ENCODE results near the gene LHPP.

DNA sequence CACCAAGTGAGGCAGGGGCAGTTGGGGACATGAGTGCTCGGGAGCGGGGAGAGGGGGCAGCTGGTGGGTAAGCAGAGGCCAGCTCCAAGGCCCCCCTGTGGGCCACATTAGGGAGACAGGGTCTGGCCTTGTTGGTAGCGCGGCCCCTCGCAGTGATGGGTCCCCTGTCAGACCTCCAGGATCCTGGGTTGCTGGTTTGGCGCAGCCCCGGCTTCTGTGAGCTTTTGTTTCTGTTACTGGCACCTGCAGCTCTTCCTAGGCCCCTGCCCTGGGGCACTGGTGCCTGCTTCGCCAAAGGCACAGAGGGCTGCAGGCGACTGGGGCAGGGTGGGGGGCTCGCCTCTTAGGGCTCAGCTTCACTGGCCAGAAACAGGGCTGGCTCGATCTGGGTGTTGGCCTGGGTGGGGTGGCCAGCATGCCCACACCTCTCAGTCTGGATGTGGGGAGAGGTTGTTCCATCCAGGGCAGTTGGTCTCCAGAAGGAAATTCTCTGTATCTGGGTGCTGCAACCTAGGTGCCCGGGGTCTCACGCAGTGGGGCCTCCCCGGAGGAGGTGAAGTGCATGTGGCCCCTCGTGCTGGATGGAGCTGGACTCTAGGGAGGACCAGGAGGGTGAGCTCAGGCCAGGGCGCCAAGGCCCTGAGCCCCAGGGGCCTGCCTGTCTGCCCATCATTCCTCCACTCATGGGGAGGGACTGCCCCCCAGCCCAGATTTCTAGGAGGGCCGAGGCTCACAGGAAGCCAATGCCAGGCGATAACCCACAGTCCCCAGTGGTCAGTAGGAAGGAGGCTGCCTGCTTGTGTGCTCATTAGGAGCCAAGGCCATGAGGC, 138.6 kb downstream of the LHPP start:
- TF ChIP-seq ZNF121 (tag by site-specific recombination; IDR thresholded peaks at IDR 0.05) (no peak), SETDB1 (IDR thresholded peaks at IDR 0.05; ENCODE audit: insufficient read length, low read length) (no peak), ZBTB21 (tag by site-specific recombination; IDR thresholded peaks at IDR 0.05) (no peak), CTCF (tag by site-specific recombination; IDR thresholded peaks at IDR 0.05) (no peak), TCF7L2 (IDR thresholded peaks at IDR 0.05; ENCODE audit: borderline replicate concordance, low read depth, low read length) (no peak), ZNF660 (tag by site-specific recombination; IDR thresholded peaks at IDR 0.05) (no peak), KLF7 (tag by site-specific recombination; IDR thresholded peaks at IDR 0.05; ENCODE audit: borderline replicate concordance) (no peak), ZNF785 (tag by site-specific recombination; IDR thresholded peaks at IDR 0.05) (no peak), YY1 (tag by site-specific recombination; IDR thresholded peaks at IDR 0.05) (no peak)
- TF ChIP-seq, protein P1, sequence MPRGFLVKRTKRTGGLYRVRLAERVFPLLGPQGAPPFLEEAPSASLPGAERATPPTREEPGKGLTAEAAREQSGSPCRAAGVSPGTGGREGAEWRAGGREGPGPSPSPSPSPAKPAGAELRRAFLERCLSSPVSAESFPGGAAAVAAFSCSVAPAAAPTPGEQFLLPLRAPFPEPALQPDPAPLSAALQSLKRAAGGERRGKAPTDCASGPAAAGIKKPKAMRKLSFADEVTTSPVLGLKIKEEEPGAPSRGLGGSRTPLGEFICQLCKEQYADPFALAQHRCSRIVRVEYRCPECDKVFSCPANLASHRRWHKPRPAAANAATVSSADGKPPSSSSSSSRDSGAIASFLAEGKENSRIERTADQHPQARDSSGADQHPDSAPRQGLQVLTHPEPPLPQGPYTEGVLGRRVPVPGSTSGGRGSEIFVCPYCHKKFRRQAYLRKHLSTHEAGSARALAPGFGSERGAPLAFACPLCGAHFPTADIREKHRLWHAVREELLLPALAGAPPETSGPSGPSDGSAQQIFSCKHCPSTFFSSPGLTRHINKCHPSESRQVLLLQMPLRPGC (tag by site-specific recombination; IDR thresholded peaks at IDR 0.05): no peak
